ENCODE measurements around the gene CHAD. TPM values are rescaled to one million over a fixed set of nuclear protein-coding genes. Genes with fewer than 3 reads are reported as not detected.

The CHAD gene
- not detected for total RNA-seq
- long read RNA-seq, partial matches to known transcripts: 0 of 13 reads
- long read RNA-seq, other reads (novel, unspliced or antisense): 13 of 13 reads

GRCh38 chr17:50468304-50469207 is at the start of gene CHAD:
Gene CHAD, minus strand, starts transcription at chr17:50468880. Its CDS starts 67 bp downstream, at chr17:50468813.
- Histone ChIP-seq H3K36me3 (peaks cover 5% of the 10 kb centered on the region), H3K27me3 (peaks cover 12% of the 10 kb centered on the region), H3K27ac (no peak within 1 kb of the TSS), H3K4me3 (peak within 1 kb of the TSS; percentile 14), H3K4me1 (peaks cover 6% of the 10 kb centered on the region), H3K9me3 (no peaks in the 10 kb centered on the region)
- intact Hi-C loops (cut with DNase I): no loop called here
- no peak for TF ChIP-seq CTCF (IDR thresholded peaks at IDR 0.05)
- DNase-seq (no peak), ATAC-seq (no peak)

- no peak for DNase-seq
- intact Hi-C loops (cut with DNase I): no loop called here
- H3K4me1 ChIP-seq: no peaks in the 10 kb centered on the region
- H3K27ac ChIP-seq: no peak overlapping the region
- H3K27me3 ChIP-seq: no peaks in the 10 kb centered on the region
- H3K4me3 ChIP-seq: no peak overlapping the region
- ATAC-seq: no peak
- no peaks in the 10 kb centered on the region for H3K9me3 ChIP-seq
- no peak for TF ChIP-seq CTCF (IDR thresholded peaks at IDR 0.05)
- no peaks in the 10 kb centered on the region for H3K36me3 ChIP-seq
Measured at GRCh38 chr17:50517504-50518383, 49.1 kb upstream of the CHAD start.

- H3K4me1 ChIP-seq: no peaks in the 10 kb centered on the region
- H3K4me3 ChIP-seq: no peak overlapping the region
- intact Hi-C loops (cut with DNase I): no loop called here
- DNase-seq (no peak), ATAC-seq (no peak)
- H3K36me3 ChIP-seq: no peaks in the 10 kb centered on the region
- no peak overlapping the region for H3K27ac ChIP-seq
- TF ChIP-seq CTCF (IDR thresholded peaks at IDR 0.05): no peak
- no peaks in the 10 kb centered on the region for H3K9me3 ChIP-seq
- no peaks in the 10 kb centered on the region for H3K27me3 ChIP-seq
Measured at GRCh38 chr17:50517011-50517410, 48.3 kb upstream of the CHAD start.

- TF ChIP-seq CTCF (IDR thresholded peaks at IDR 0.05): no peak
- ATAC-seq (no peak), DNase-seq (no peak)
- Histone ChIP-seq H3K9me3 (no peaks in the 10 kb centered on the region), H3K36me3 (no peaks in the 10 kb centered on the region), H3K4me3 (no peak overlapping the region), H3K4me1 (no peaks in the 10 kb centered on the region), H3K27ac (no peak overlapping the region), H3K27me3 (no peaks in the 10 kb centered on the region)
- intact Hi-C loops (cut with DNase I): no loop called here
Measured at GRCh38 chr17:50514936-50515702, 46.4 kb upstream of the CHAD start.

- no peak for DNase-seq
- intact Hi-C loops (cut with DNase I): no loop called here
- no peaks in the 10 kb centered on the region for H3K9me3 ChIP-seq
- no peak overlapping the region for H3K27ac ChIP-seq
- H3K27me3 ChIP-seq: no peaks in the 10 kb centered on the region
- H3K4me3 ChIP-seq: no peak overlapping the region
- TF ChIP-seq CTCF (IDR thresholded peaks at IDR 0.05): no peak
- no peak for ATAC-seq
- no peaks in the 10 kb centered on the region for H3K36me3 ChIP-seq
- no peaks in the 10 kb centered on the region for H3K4me1 ChIP-seq
Measured at GRCh38 chr17:50514388-50514787, 45.7 kb upstream of the CHAD start.
